DND-41 (cell line): ENCODE results near the gene IL17RB.

Experiments
- ATAC-seq: fragments of 200-7000 bp; cut with Tn5 transposase; 3 replicates; pipeline ENCODE4 v1.9.1; 2021; ENCODE audit warnings: low read depth; ENCODE audit not compliant: insufficient read depth
- DNase-seq: peaks from one replicate; pipeline ENCODE4 v3.0.0-alpha.2; 2020
- H2AFZ ChIP-seq: 2 replicates; pipeline ENCODE4 v1.6.0; 2012; ENCODE audit warnings: low read depth, low read length
- H3K27ac ChIP-seq: 2 replicates; pipeline ENCODE4 v1.5.1; 2012; ENCODE audit warnings: low read length, inconsistent platforms
- H3K27me3 ChIP-seq: fragments of 200-600 bp; sonication (generic); 2 replicates; pipeline ENCODE4 v1.6.0; 2012; ENCODE audit warnings: low read length, mild to moderate bottlenecking, inconsistent platforms; ENCODE audit not compliant: insufficient read depth, poor library complexity
- H3K36me3 ChIP-seq: 2 replicates; pipeline ENCODE4 v1.5.1; 2012; ENCODE audit warnings: low read length, inconsistent platforms; ENCODE audit not compliant: insufficient read depth
- H3K4me1 ChIP-seq: 2 replicates; pipeline ENCODE4 v1.5.1; 2012; ENCODE audit warnings: mild to moderate bottlenecking, low read length; ENCODE audit not compliant: insufficient read depth
- H3K4me2 ChIP-seq: 2 replicates; pipeline ENCODE4 v1.6.0; 2012; ENCODE audit warnings: mild to moderate bottlenecking, moderate library complexity, low read length, inconsistent platforms; ENCODE audit not compliant: insufficient read depth
- H3K4me3 ChIP-seq, 2 experiments: fragments of 200-600 bp in 1 of 2; shearing (Covaris generic) in 1 of 2; 2 replicates each; pipeline ENCODE4 v1.5.1; 2012 to 2016; ENCODE audit warnings: inconsistent platforms in 2 of 2, low read length in 2 of 2, mild to moderate bottlenecking in 2 of 2, low read depth in 1 of 2, moderate library complexity in 1 of 2
- H3K79me2 ChIP-seq: 2 replicates; pipeline ENCODE4 v1.6.0; 2012; ENCODE audit warnings: low read length, inconsistent platforms; ENCODE audit not compliant: insufficient read depth
- H3K9ac ChIP-seq: 2 replicates; pipeline ENCODE4 v1.6.0; 2012; ENCODE audit warnings: low read depth, mild to moderate bottlenecking, inconsistent platforms, low read length, moderate library complexity
- H3K9me3 ChIP-seq: 2 replicates; pipeline ENCODE4 v1.5.1; 2012; ENCODE audit warnings: low read length, moderate library complexity, mild to moderate bottlenecking, inconsistent platforms; ENCODE audit not compliant: insufficient read depth, severe bottlenecking
- H4K20me1 ChIP-seq: 2 replicates; pipeline ENCODE4 v1.6.0; 2012; ENCODE audit warnings: low read length; ENCODE audit not compliant: insufficient read depth
- EZH2 ChIP-seq: IDR thresholded peaks from 3 replicates; pipeline ENCODE4 v1.6.1; 2012; ENCODE audit warnings: borderline replicate concordance, low read depth, mild to moderate bottlenecking, moderate library complexity, low read length, inconsistent platforms; ENCODE audit not compliant: severe bottlenecking
- TF ChIP-seq, protein P1 (sequence below): IDR thresholded peaks from 2 replicates; pipeline ENCODE4 v1.5.1; 2012; ENCODE audit warnings: borderline replicate concordance, low read length, moderate library complexity, mild to moderate bottlenecking; ENCODE audit not compliant: poor library complexity, severe bottlenecking; ENCODE audit errors: extremely low read depth

IL17RB gene

DNA sequence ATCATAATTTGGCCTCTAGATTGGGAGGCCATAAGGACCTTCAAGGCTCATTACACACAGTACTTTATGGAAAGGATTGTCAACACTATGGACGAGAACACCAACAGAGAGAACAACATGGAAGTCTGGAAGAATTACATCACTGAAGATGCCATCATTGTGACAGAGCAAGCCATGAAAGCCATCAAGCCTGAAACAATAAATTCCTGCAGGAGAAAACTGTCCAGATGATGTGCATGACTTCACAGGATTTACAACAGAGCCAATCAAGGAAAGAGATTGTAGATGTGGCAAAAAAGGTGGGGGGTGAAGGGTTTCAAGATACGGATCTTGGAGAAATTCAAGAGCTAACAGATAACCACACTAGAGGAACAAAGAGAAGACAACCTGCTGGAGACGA lies 15.9 kb downstream of the IL17RB start:
- Histone ChIP-seq H3K27me3 (no peaks in the 10 kb centered on the region), H2AFZ (no peak overlapping the region), H3K4me3 (no peak overlapping the region), H3K27ac (no peak overlapping the region), H3K36me3 (peaks cover 15% of the 10 kb centered on the region), H3K79me2 (no peaks in the 10 kb centered on the region), H3K9ac (no peak overlapping the region), H3K4me1 (no peaks in the 10 kb centered on the region), H4K20me1 (0 out of 2 replicates have a peak, but pooled peaks cover 3% of the 10 kb centered on the region), H3K4me2 (no peak overlapping the region), H3K9me3 (no peaks in the 10 kb centered on the region)
- TF ChIP-seq EZH2 = no peak
- TF ChIP-seq, protein P1, sequence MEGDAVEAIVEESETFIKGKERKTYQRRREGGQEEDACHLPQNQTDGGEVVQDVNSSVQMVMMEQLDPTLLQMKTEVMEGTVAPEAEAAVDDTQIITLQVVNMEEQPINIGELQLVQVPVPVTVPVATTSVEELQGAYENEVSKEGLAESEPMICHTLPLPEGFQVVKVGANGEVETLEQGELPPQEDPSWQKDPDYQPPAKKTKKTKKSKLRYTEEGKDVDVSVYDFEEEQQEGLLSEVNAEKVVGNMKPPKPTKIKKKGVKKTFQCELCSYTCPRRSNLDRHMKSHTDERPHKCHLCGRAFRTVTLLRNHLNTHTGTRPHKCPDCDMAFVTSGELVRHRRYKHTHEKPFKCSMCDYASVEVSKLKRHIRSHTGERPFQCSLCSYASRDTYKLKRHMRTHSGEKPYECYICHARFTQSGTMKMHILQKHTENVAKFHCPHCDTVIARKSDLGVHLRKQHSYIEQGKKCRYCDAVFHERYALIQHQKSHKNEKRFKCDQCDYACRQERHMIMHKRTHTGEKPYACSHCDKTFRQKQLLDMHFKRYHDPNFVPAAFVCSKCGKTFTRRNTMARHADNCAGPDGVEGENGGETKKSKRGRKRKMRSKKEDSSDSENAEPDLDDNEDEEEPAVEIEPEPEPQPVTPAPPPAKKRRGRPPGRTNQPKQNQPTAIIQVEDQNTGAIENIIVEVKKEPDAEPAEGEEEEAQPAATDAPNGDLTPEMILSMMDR = no peak
- ATAC-seq = no peak
- DNase-seq = no peak

DNA sequence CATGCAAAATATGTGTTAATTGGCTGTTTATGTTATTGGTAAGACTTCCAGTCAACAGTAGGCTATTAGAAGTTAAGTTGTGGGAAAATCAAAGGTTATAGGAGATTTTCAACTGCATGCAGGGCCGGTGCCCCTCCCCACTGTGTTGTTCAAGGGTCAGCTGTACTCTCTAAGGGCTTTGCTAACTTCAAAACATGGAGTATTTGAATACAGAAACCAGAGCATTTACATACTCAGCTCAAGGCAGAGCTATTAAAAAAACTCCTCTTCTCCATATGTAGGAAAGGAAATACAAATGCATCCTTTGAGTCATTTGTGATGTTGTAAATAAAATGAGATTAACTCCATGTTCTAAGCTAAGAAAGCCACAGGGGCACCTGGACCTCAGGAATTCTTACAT lies 16.8 kb downstream of the IL17RB start:
- H3K27ac ChIP-seq = no peak overlapping the region
- H3K79me2 ChIP-seq = no peaks in the 10 kb centered on the region
- no peak overlapping the region for H3K4me3 ChIP-seq
- H3K27me3 ChIP-seq = no peaks in the 10 kb centered on the region
- H3K4me2 ChIP-seq = no peak overlapping the region
- no peaks in the 10 kb centered on the region for H3K4me1 ChIP-seq
- H4K20me1 ChIP-seq = 0 out of 2 replicates have a peak, but pooled peaks cover 3% of the 10 kb centered on the region
- no peaks in the 10 kb centered on the region for H3K9me3 ChIP-seq
- peaks cover 22% of the 10 kb centered on the region for H3K36me3 ChIP-seq
- no peak for ATAC-seq
- no peak for DNase-seq
- no peak overlapping the region for H3K9ac ChIP-seq
- H2AFZ ChIP-seq = no peak overlapping the region
- TF ChIP-seq, protein P1 = no peak
- TF ChIP-seq EZH2 = no peak

DNA sequence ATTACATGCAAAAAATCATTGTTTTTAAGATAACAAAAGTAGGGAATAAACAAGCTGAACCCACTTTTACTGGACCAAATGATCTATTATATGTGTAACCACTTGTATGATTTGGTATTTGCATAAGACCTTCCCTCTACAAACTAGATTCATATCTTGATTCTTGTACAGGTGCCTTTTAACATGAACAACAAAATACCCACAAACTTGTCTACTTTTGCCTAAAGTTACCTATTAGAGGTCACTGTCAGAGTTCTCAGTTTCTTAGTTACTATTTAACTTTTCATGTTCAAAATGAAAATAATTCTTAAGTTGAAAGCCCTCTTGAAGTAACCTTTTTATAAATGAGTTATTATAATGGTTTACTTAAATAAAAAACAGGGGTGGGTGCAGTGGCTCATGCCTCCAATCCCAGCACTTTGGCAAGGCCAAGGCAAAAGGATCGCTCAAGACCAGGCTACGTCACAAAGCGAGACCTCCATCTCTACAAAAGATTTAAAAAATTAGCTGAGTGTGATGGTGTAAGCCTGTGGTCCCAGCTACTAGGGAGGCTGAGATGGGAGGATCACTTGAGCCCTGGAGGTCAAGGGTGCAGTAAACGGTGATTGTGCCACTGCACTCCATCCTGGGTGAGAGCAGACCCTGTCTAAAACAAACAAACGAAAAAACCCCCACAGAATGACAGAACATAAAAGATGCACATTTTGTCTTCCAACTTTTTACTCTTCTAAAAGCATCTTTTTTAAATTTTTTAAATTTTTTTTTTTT lies 19.5 kb downstream of the IL17RB start:
- no peak overlapping the region for H3K9ac ChIP-seq
- H4K20me1 ChIP-seq = 0 out of 2 replicates have a peak, but pooled peaks cover 3% of the 10 kb centered on the region
- H3K4me2 ChIP-seq = no peak overlapping the region
- H3K27ac ChIP-seq = no peak overlapping the region
- H3K27me3 ChIP-seq = no peaks in the 10 kb centered on the region
- H2AFZ ChIP-seq = no peak overlapping the region
- ATAC-seq (no peak), DNase-seq (no peak)
- H3K4me1 ChIP-seq = no peaks in the 10 kb centered on the region
- TF ChIP-seq EZH2 = no peak
- TF ChIP-seq, protein P1 = no peak
- H3K79me2 ChIP-seq = no peaks in the 10 kb centered on the region
- no peak overlapping the region for H3K4me3 ChIP-seq
- peaks cover 37% of the 10 kb centered on the region for H3K36me3 ChIP-seq
- H3K9me3 ChIP-seq = no peaks in the 10 kb centered on the region
